GM12875 (cell line): ENCODE results near the gene PCDH1.

Source experiments
- H3K4me3 ChIP-seq: one replicate; pipeline ENCODE4 v1.5.1; 2011; ENCODE audit warnings: low read depth, low read length, control low read depth
- TF ChIP-seq, protein P1 (sequence below): IDR thresholded peaks from 2 replicates; pipeline ENCODE4 v1.5.1; 2011; ENCODE audit warnings: low read depth, mild to moderate bottlenecking, control low read depth, inconsistent platforms, low read length, moderate library complexity, borderline replicate concordance; ENCODE audit not compliant: insufficient read depth

Gene PCDH1

DNA sequence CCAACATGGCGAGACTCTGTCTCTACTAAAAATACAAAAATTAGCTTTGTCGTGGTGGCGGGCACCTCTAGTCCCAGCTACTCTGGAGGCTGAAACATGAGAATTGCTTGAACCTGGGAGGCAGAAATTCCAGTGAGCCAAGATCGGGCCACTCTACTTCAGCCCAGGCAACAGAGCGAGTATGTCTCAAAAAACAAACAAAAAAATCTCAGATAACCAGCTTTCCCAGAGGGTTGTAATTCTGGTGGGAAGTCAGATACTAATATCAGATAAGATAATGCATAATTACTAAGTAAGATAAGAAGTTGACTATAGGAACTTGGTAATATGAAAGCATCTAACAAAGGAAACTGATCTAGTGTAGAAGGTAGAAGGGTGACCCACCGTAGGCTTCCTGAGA, 60.6 kb downstream of the PCDH1 start:
- no peak overlapping the region for H3K4me3 ChIP-seq
- TF ChIP-seq, protein P1, sequence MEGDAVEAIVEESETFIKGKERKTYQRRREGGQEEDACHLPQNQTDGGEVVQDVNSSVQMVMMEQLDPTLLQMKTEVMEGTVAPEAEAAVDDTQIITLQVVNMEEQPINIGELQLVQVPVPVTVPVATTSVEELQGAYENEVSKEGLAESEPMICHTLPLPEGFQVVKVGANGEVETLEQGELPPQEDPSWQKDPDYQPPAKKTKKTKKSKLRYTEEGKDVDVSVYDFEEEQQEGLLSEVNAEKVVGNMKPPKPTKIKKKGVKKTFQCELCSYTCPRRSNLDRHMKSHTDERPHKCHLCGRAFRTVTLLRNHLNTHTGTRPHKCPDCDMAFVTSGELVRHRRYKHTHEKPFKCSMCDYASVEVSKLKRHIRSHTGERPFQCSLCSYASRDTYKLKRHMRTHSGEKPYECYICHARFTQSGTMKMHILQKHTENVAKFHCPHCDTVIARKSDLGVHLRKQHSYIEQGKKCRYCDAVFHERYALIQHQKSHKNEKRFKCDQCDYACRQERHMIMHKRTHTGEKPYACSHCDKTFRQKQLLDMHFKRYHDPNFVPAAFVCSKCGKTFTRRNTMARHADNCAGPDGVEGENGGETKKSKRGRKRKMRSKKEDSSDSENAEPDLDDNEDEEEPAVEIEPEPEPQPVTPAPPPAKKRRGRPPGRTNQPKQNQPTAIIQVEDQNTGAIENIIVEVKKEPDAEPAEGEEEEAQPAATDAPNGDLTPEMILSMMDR = no peak

DNA sequence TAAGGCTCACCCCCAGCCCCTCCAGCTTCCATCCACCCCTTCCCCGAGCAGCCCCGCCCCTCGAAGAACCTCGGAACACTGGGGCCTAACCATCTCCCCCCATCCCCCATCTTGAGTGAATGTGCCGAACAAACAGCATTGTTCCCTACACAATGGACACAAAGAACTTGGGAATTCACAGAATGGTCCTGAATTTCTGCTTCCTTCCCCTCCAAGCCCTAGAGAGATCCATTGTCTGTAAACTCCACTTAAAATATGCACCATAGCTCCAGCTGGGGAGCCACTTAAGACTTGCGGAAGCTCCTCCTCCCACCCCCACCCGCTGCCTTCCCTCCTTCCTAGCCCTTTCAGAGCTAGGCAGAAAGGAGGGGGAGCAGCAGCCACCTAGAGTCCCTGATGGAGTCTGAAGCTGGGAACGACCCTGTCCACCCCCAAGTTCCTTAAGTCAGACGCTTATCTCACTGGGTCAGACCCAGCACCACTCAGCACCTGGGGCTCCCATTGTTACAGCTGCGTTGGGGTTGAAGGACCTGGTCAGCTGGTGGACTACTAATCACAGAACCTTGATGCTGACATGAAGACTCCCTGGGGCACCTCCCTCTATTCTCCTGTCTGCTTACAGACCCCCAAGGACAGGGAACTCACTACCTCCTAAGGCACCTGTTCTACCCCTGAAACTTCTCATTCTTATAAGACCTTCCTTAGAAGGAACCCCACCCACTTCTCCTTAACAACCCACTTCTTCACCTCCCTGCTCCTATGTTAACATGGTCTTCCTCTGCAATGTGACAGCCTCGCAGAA, 61.4 kb downstream of the PCDH1 start:
- TF ChIP-seq, protein P1 = no peak
- H3K4me3 ChIP-seq = no peak overlapping the region

DNA sequence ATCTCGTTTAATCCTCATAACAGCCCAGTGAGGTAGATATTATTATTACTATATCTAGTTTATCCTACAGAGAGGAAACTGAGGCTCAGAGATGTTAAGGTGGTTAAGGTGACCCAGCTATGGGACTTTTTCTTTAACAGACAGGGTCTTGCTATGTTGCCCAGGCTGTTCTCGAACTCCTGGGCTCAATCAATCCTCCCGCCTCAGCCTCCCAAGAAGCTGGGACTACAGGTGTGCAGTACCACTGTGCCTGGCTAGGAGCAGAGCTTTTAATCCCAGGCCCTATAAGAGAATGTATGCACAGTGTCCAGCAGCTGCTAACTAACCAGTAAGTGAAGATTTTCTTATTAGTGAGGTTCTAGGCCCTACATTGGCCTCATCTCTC, 62.4 kb downstream of the PCDH1 start:
- no peak overlapping the region for H3K4me3 ChIP-seq
- TF ChIP-seq, protein P1 = no peak

DNA sequence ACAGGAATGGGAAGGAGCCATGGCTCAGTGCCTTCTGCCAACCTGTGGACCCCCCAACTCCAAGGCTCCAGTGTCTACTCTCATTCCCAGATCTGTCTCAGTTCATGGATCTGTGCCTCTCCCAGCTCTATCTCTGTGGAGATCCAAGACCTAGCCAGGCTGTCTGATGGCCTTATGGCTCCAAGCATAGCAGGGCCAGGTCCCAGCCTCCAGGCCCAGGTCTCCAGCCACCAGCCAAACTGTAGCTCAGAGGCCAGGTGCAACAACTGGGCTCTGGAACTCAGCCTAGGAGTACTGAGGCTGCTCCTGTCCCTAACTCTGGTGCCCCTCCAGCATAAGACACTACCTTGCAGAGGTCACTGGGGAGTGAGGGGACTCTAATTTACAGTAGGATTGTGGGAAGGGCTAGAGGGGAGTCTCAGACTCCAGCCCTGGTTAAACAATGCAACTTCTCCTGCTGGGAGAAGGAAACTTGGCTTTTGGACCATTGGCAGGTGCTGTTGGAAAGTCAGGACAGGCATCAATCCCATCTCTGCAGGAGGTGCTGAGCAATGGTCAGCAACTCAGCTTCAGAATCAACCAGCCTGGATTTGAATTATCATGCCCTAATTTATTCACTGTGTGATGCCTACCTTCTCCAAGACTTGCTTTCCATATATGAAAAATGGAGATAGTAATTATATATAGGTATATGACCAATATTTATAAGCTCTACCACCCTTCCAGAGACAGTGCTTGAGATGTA, 63.0 kb downstream of the PCDH1 start:
- TF ChIP-seq, protein P1 = no peak
- no peak overlapping the region for H3K4me3 ChIP-seq

DNA sequence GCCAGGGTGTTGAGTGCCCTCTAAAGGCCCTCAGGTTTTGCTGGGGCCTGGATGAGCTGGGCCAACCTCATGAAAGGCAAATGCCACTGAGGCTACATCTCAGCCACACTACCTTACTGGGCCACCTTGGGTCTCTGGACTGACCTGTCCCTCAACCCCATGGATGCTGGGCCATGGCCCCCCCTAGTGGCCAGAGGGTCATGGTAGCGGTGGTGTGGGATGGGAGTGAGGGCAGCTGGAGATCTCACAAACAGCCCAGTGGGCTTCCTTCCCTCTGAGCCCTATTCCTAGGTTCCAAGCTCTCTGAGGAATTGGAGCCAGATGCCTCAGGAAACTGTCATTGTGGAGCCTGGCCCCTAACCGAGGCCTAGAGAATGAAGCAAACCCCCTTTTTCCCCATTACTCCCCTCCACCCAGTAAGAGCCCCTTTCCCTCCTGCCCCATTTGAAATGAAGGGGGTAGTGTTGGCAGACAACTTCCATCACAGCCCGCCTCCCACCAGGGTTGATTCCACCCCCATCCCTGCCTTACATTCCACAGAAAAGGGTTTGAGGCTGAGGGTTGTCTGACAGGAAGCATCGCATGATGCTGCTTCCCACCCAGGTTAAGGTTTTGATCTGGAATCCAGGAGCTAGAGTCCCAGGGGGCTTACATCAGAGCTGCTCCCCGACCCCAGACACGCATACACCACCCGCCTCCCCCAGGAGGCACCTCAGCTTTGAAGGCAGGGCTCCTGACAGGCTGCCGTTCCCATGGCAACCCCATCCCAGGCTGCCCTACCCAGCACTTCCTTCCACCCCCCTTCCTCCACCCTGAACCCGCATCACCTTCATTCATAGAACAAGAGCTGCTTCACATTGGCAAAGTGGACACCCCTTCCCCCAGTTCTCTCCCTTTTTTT, 63.9 kb downstream of the PCDH1 start:
- H3K4me3 ChIP-seq = no peak overlapping the region
- TF ChIP-seq, protein P1 = peak; percentile 82

DNA sequence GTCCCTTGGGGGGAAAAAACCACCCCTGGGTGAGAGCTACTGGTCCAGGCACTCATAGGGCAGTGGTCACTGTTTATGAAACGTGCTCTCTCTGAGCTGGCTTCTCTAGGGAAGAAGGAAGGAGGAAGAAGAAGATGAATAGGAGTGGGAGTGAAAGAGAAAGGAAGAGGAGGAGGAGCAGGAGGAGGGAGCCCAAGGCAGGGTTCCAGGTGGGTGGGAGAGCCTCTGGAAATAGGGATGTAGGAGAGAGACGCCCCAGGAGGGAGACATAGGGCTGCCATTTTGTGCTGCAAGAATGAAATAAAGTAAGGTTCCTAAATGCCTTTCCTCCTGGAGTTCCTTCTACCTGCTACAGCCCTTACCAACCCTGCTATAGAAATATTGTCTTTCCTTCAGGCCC, 65.7 kb downstream of the PCDH1 start:
- TF ChIP-seq, protein P1 = no peak
- H3K4me3 ChIP-seq = no peak overlapping the region
